Neural progenitor cell (in vitro differentiated cells): ENCODE measurements around the gene BMS1.

Experiments used
- CTCF ChIP-seq: fragments of 200-600 bp; sonication (generic); IDR thresholded peaks from 2 replicates; pipeline ENCODE4 v1.5.1; 2017; ENCODE audit warnings: antibody characterized with exemption, mild to moderate bottlenecking
- EZH2 ChIP-seq: fragments of 200-600 bp; sonication (generic); IDR thresholded peaks from 2 replicates; pipeline ENCODE4 v1.6.1; 2017; ENCODE audit warnings: antibody characterized with exemption, mild to moderate bottlenecking, moderate library complexity
- EZH2phosphoT487 ChIP-seq: fragments of 200-600 bp; sonication (generic); IDR thresholded peaks from 2 replicates; pipeline ENCODE4 v1.6.1; 2017; ENCODE audit warnings: antibody characterized with exemption

DNA sequence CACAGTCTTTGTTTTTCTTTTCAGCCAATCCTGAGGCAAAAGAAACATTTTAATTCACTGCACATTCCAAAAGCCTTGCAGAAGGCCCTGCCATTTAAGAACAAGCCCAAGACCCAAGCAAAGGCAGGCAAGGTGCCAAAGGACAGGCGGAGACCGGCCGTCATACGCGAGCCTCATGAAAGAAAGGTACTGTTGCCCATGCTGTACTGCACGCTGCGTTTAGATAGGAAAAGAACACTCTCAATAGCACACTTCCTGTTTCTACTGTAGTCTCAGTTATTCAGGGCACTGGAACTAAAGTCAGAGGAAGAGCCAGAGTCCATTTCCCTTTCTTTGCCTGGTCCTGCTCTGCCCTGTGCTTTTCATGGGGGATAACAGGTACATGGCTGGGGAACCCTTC is 47.6 kb downstream of the BMS1 start:
- TF ChIP-seq EZH2 (no peak), CTCF (no peak), EZH2phosphoT487 (no peak)
